HCT116 (cell line): Measurements from ENCODE around the gene NR6A1. TPM values are rescaled to one million over a fixed set of nuclear protein-coding genes. Genes with fewer than 3 reads are reported as not detected.

Experiments
- ATAC-seq: fragments of 200-7000 bp; cut with Tn5 transposase; 2 replicates; pipeline ENCODE4 v1.9.1; 2020; ENCODE audit warnings: mild to moderate bottlenecking, moderate library complexity
- BruUV-seq: library from RNA; stranded (reverse); fragments of 400-500 nt; replicated peaks from 2 replicates; lab custom pipeline; 2021; lab: Mats Ljungman, UMichigan
- CTCF ChIA-PET: fragments of 300-600 bp; sonication (Branson Sonifier 250); formaldehyde crosslinking; loops from one replicate; lab custom pipeline; 2021; ENCODE audit warnings: antibody characterized with exemption; lab: Charles Lee
- POLR2A ChIA-PET: fragments of 300-600, 350-600 bp; sonication (Branson Sonifier 250); formaldehyde crosslinking; loops from one replicate; lab custom pipeline; 2021; ENCODE audit warnings: antibody characterized with exemption; lab: Charles Lee
- RAD21 ChIA-PET, 2 experiments: fragments of 300-600 bp; sonication (Branson Sonifier 250); formaldehyde crosslinking; loops; one replicate each; lab custom pipeline; 2023; ENCODE audit warnings: low total read pairs in 2 of 2; ENCODE audit not compliant: uncharacterized antibody in 2 of 2, unreplicated experiment in 2 of 2, low non-redundant PET in 1 of 2; lab: Charles Lee
- DNase-seq: peaks from one replicate; pipeline ENCODE4 v3.0.0-alpha.2; 2010; ENCODE audit warnings: low read depth, low spot score
- H2AFZ ChIP-seq: fragments of 200-600 bp; shearing (Covaris generic), sonication (generic); 2 replicates; pipeline ENCODE4 v1.6.1; 2017; ENCODE audit warnings: low read depth, mixed run types, mixed read lengths, antibody characterized with exemption, low read length; ENCODE audit not compliant: poor library complexity, severe bottlenecking
- H3K27ac ChIP-seq: 2 replicates; pipeline ENCODE4 v1.5.1; 2012; ENCODE audit warnings: low read depth, low read length
- H3K27me3 ChIP-seq: fragments of 200-600 bp; sonication (generic); 2 replicates; pipeline ENCODE4 v1.6.1; 2016; ENCODE audit warnings: mixed run types, low read length, mixed read lengths; ENCODE audit not compliant: insufficient read depth
- H3K36me3 ChIP-seq, 2 experiments: fragments of 200-500 bp in 1 of 2; fragments of 200-600 bp in 1 of 2; sonication (Bioruptor generic) in 1 of 2; sonication (generic) in 1 of 2; 2 replicates each; pipeline versions ENCODE4 v1.5.1 to v1.6.1; 2014 to 2016; ENCODE audit warnings: low read length in 2 of 2, inconsistent platforms in 1 of 2, mixed read lengths in 1 of 2, mixed run types in 1 of 2; ENCODE audit not compliant: insufficient read depth in 2 of 2, control insufficient read depth in 1 of 2
- H3K4me1 ChIP-seq, 2 experiments: fragments of 200-600 bp in 1 of 2; sonication (generic) in 1 of 2; 2 replicates each; pipeline versions ENCODE4 v1.5.1 to v1.6.1; 2012 to 2017; ENCODE audit warnings: low read length in 2 of 2, inconsistent platforms in 1 of 2, mild to moderate bottlenecking in 1 of 2, mixed read lengths in 1 of 2, mixed run types in 1 of 2, moderate library complexity in 1 of 2; ENCODE audit not compliant: insufficient read depth in 2 of 2, control insufficient read depth in 1 of 2
- H3K4me2 ChIP-seq: fragments of 200-600 bp; sonication (generic); 2 replicates; pipeline ENCODE4 v1.6.1; 2017; ENCODE audit warnings: mixed run types, low read length, mixed read lengths
- H3K4me3 ChIP-seq, 2 experiments: fragments of 200-600 bp in 1 of 2; sonication (generic) in 1 of 2; replicated peaks in 1 of 2; 2 replicates each; pipeline ENCODE4 v1.5.1; 2011 to 2016; ENCODE audit warnings: low read length in 2 of 2, control low read depth in 1 of 2, low read depth in 1 of 2, mild to moderate bottlenecking in 1 of 2, mixed read lengths in 1 of 2, mixed run types in 1 of 2
- H3K79me2 ChIP-seq: fragments of 200-600 bp; sonication (generic); 2 replicates; pipeline ENCODE4 v1.6.1; 2017; ENCODE audit warnings: mild to moderate bottlenecking, mixed run types, low read length, moderate library complexity, mixed read lengths; ENCODE audit not compliant: insufficient read depth
- H3K9ac ChIP-seq: fragments of 200-600 bp; sonication (generic); 2 replicates; pipeline ENCODE4 v1.6.1; 2016; ENCODE audit warnings: low read length, mixed read lengths
- H3K9me2 ChIP-seq: fragments of 200-600 bp; sonication (generic), shearing (Covaris generic); 2 replicates; pipeline ENCODE4 v1.6.1; 2017; ENCODE audit warnings: mixed run types, mild to moderate bottlenecking, moderate library complexity; ENCODE audit not compliant: insufficient read depth
- H3K9me3 ChIP-seq, 2 experiments: fragments of 200-500 bp in 1 of 2; fragments of 200-600 bp in 1 of 2; sonication (Bioruptor generic) in 1 of 2; sonication (generic) in 1 of 2; 2 replicates each; pipeline ENCODE4 v1.6.1; 2014 to 2017; ENCODE audit warnings: low read length in 2 of 2, mixed read lengths in 2 of 2, inconsistent platforms in 1 of 2, low read depth in 1 of 2, mild to moderate bottlenecking in 1 of 2, mixed run types in 1 of 2, moderate library complexity in 1 of 2; ENCODE audit not compliant: control insufficient read depth in 1 of 2, insufficient read depth in 1 of 2
- H4K20me1 ChIP-seq: fragments of 200-600 bp; sonication (generic), shearing (Covaris generic); 2 replicates; pipeline ENCODE4 v1.6.1; 2017; ENCODE audit warnings: mixed run types, mild to moderate bottlenecking, moderate library complexity; ENCODE audit not compliant: insufficient read depth
- ATF3 ChIP-seq: IDR thresholded peaks from 2 replicates; pipeline ENCODE4 v1.6.1; 2012
- CTCF ChIP-seq, 3 experiments: fragments of 200-600 bp in 1 of 3; sonication (generic) in 1 of 3; IDR thresholded peaks in 2 of 3; conservative IDR thresholded peaks in 1 of 3; 2 replicates each; pipeline ENCODE4 v1.5.1; 2012 to 2017; ENCODE audit warnings: low read depth in 2 of 3, low read length in 2 of 3, antibody characterized with exemption in 1 of 3, borderline replicate concordance in 1 of 3, control low read depth in 1 of 3, mild to moderate bottlenecking in 1 of 3, mixed read lengths in 1 of 3, mixed run types in 1 of 3, moderate library complexity in 1 of 3; ENCODE audit not compliant: insufficient read depth in 1 of 3
- MAX ChIP-seq: IDR thresholded peaks from 2 replicates; pipeline ENCODE4 v1.6.1; 2012
- TCF7L2 ChIP-seq: IDR thresholded peaks from 2 replicates; pipeline ENCODE4 v1.7.0; 2011; ENCODE audit warnings: borderline replicate concordance, inconsistent platforms; ENCODE audit not compliant: insufficient read depth, insufficient read length; ENCODE audit errors: extremely low read depth
- YY1 ChIP-seq: IDR thresholded peaks from 2 replicates; pipeline ENCODE4 v1.6.1; 2011; ENCODE audit warnings: low read length, low read depth, moderate library complexity, mild to moderate bottlenecking; ENCODE audit not compliant: insufficient replicate concordance; ENCODE audit errors: extremely low read depth
- intact Hi-C: fragments of 100-400 bp; cut with micrococcal nuclease; formaldehyde crosslinking; loops from 2 replicates; pipeline ENCODE4 v1.10.0; 2022
- total RNA-seq: library from RNA; stranded (reverse); gene quantifications from one replicate; pipeline ENCODE4 v1.2.1, GENCODE V29; 2021; ENCODE audit not compliant: unreplicated experiment

Gene NR6A1
- total RNA-seq, 1 experiment from 2014 or later, result 9.9 TPM

- no peak overlapping the region for H3K4me3 ChIP-seq
- intact Hi-C loops, result loop anchor here (2.0 kb wide), 1 partner anchor 62 kb away; no protein-coding TSS in a partner anchor
- no peaks in the 10 kb centered on the region for H3K79me2 ChIP-seq
- no peak overlapping the region for H3K9ac ChIP-seq
- H3K4me1 ChIP-seq, result peaks cover 9 to 26% of the 10 kb centered on the region in 2 experiments
- H2AFZ ChIP-seq, result peak overlapping the region; percentile 98
- RAD21 ChIA-PET, result no interaction called here
- POLR2A ChIA-PET, result no interaction called here
- H3K27me3 ChIP-seq, result no peaks in the 10 kb centered on the region
- BruUV-seq, result no TSS peak
- H3K27ac ChIP-seq, result no peak overlapping the region
- CTCF ChIA-PET, result no interaction called here
- no peaks in the 10 kb centered on the region for H3K9me3 ChIP-seq
- H3K36me3 ChIP-seq, result no peaks in the 10 kb centered on the region
- H4K20me1 ChIP-seq, result no peaks in the 10 kb centered on the region
- no peaks in the 10 kb centered on the region for H3K9me2 ChIP-seq
- peak; percentile 88 for TF ChIP-seq MAX
- TF ChIP-seq ATF3, result no peak
- peak; percentile 58 to 75 (median 68); a peak in 5 of 6 replicates for TF ChIP-seq CTCF (IDR thresholded peaks at IDR 0.05 in 2 of 3, conservative IDR thresholded peaks at IDR 0.05 in 1 of 3; ENCODE audit: borderline replicate concordance in 1 of 3, insufficient read depth in 1 of 3, low read depth in 2 of 3, low read length in 2 of 3)
- TF ChIP-seq YY1, result peak; percentile 43
- peak; percentile 32 for TF ChIP-seq TCF7L2
- H3K4me2 ChIP-seq, result peak overlapping the region; percentile 14; the same call in 1 of the 2 replicates
- peak; percentile 84 for ATAC-seq
- DNase-seq, result peak; percentile 32
Observed at GRCh38 chr9:124480621-124480981, 290.5 kb downstream of the NR6A1 start.
